ENCODE data around the gene RTBDN.
"Not testable (repeated sequence)": the region's sequence is repeated elsewhere in the genome, so short reads cannot be mapped to it uniquely, and the experiment has no call there.

RTBDN gene

GRCh38 chr19:12856653-12857052 lies 22.3 kb upstream of the RTBDN start:
- DNase-seq, result no peak

GRCh38 chr19:12847159-12848139 lies 13.1 kb upstream of the RTBDN start:
- DNase-seq, result peak; percentile 72

- DNase-seq, result not testable (repeated sequence)
Observed at GRCh38 chr19:12846613-12847012, 12.2 kb upstream of the RTBDN start.

- DNase-seq, result no peak
Observed at GRCh38 chr19:12843999-12844732, 9.8 kb upstream of the RTBDN start.

- DNase-seq, result no peak
Observed at GRCh38 chr19:12843328-12843727, 8.9 kb upstream of the RTBDN start.

GRCh38 chr19:12842511-12842910 lies 8.1 kb upstream of the RTBDN start:
- DNase-seq, result no peak

- DNase-seq, result no peak
Observed at GRCh38 chr19:12841094-12841493, 6.7 kb upstream of the RTBDN start.

- DNase-seq, result no peak
Observed at GRCh38 chr19:12840091-12841079, 6.0 kb upstream of the RTBDN start.

- no peak for DNase-seq
Observed at GRCh38 chr19:12838886-12839756, 4.7 kb upstream of the RTBDN start.

- no peak for DNase-seq
Observed at GRCh38 chr19:12838182-12838885, 4.0 kb upstream of the RTBDN start, which contains the start of gene MAST1. TSS of gene MAST1 (plus strand) at chr19:12838515. CDS start at chr19:12838573, 58 bp downstream.

- DNase-seq, result no peak
Observed at GRCh38 chr19:12837225-12837624, 2.8 kb upstream of the RTBDN start.

- no peak for DNase-seq
Observed at GRCh38 chr19:12836529-12836863, 2.1 kb upstream of the RTBDN start.

GRCh38 chr19:12834976-12835757 lies 788 bp upstream of the RTBDN start:
- DNase-seq, result no peak

GRCh38 chr19:12833738-12834565 lies 427 bp downstream of the RTBDN start:
- DNase-seq, result peak; percentile 18

- no peak for DNase-seq
Observed at GRCh38 chr19:12833418-12833737, 1.0 kb downstream of the RTBDN start.

- DNase-seq, result no peak
Observed at GRCh38 chr19:12828494-12828893, 5.9 kb downstream of the RTBDN start.

GRCh38 chr19:12825254-12826131 lies 8.9 kb downstream of the RTBDN start:
- no peak for DNase-seq

- DNase-seq, result no peak
Observed at GRCh38 chr19:12821761-12822160, 12.6 kb downstream of the RTBDN start.
